DLD1 (cell line): Measurements from ENCODE around the gene CD4.

ENCODE experiments used
- in situ Hi-C: cut with HindIII; loops from 2 replicates; pipeline ENCODE4 v1.10.0; 2017; ENCODE audit warnings: low sequenced_read_pairs

Gene CD4

DNA sequence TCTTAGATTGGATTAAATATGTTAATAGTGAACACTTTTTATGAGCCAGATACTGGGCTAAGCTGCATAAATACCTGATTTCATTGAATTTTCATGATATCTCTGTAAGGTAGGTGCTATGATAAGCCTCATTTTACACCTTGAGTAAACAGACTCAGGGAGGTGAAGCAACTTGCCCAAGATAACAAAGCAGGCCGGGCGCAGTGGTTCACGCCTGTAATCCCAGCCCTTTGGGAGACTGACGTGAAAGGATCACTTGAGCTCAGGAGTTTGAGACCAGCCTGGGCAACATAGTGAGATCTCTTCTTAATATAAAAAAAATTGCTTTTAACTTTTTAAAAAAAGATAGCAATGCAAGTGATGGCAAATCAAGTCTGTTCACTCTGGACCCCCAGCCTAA, 52.7 kb downstream of the CD4 start:
- in situ Hi-C loops: no loop called here

DNA sequence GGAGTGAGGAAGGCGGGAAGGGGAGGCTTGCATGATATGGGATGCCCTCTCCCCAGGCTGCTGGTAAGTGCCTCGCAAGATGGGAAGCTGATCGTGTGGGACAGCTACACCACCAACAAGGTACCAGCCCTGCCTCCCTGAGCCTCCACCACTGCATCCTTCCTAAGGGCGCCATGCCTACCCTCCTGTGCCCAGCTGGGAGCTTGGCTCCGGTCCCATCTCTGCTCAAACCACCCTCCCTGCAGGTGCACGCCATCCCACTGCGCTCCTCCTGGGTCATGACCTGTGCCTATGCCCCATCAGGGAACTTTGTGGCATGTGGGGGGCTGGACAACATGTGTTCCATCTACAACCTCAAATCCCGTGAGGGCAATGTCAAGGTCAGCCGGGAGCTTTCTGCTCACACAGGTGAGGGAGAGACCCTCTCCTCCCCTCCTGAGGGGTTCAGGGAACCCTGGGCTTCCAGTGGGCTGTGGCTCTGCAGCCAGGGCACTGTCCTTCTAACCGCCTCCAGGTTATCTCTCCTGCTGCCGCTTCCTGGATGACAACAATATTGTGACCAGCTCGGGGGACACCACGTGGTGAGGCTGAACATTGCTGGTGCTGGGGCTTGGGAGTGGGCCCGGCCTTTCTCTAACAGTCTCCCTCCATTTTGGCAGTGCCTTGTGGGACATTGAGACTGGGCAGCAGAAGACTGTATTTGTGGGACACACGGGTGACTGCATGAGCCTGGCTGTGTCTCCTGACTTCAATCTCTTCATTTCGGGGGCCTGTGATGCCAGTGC, 54.0 kb downstream of the CD4 start:
- in situ Hi-C loops: no loop called here

DNA sequence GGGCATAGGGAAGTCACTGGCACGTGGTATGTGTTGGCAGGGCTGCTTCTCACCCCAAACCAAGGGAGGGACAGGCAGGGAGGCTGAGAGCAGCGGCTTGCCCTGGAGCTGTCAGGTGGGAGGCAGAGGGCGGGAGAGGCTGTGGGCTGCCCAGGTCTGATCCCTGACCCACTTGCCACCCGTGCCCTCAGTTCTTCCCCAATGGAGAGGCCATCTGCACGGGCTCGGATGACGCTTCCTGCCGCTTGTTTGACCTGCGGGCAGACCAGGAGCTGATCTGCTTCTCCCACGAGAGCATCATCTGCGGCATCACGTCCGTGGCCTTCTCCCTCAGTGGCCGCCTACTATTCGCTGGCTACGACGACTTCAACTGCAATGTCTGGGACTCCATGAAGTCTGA, 56.1 kb downstream of the CD4 start:
- in situ Hi-C loops: no loop called here

DNA sequence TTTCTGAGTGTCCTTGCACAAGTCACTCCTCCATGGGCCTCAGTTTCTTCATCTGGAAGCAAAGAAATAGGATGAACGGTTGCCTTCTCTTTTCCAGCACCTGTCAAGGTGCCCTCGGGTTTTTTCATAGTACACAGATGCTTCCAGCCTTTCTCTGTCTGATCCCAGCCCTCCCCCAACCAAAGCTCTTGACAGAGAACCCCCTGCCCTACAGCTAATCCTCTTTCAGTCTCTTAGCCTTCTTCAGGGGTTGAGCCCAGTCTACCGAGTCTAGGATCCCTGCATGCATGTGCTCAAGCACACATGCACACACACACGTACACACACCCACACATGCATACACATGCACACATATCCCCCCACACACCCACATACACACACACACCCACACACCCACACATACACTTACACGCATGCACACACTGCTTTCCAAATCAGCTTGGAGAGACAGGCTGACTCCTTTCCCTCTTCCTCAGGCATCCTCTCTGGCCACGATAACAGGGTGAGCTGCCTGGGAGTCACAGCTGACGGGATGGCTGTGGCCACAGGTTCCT, 57.1 kb downstream of the CD4 start:
- in situ Hi-C loops: no loop called here

DNA sequence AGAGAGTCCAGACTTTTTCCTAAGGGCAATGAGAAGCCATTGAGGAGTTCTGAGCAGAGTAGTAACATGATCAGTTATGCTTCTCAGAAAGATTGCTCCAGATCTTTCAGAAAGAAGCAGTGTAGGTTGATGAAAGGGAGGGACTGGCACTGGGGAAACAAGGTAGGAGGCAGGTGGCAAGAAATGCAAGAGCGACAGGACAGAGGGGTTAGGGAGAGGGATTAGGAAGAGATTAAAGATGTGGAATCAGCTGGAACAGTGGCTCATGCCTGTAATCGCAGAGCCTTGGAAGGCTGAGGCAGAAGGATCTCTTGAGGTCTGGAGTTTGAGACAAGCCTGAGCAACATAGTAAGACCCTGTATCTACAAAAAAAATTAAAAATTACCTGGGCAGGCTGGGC, 58.3 kb downstream of the CD4 start:
- in situ Hi-C loops: no loop called here

DNA sequence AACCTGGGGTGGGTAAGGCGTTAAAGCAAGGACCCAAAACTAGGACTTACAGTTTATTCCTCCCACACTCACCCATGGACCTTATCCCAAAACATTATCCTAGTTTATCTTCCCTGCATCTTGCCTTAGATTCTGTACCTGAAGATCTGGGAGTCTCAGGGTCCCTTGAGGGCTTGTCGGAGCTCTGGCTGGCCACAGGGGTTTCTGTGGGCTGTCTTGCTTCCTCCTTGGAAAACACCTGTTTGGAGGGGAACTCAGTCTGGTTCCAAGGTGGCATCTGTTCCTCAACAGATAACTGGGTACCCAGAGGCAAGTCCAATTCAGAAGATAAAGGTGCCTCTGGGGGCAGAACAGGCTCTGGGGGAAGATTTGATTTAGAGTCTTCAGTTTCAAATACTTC, 60.1 kb downstream of the CD4 start:
- in situ Hi-C loops: no loop called here

DNA sequence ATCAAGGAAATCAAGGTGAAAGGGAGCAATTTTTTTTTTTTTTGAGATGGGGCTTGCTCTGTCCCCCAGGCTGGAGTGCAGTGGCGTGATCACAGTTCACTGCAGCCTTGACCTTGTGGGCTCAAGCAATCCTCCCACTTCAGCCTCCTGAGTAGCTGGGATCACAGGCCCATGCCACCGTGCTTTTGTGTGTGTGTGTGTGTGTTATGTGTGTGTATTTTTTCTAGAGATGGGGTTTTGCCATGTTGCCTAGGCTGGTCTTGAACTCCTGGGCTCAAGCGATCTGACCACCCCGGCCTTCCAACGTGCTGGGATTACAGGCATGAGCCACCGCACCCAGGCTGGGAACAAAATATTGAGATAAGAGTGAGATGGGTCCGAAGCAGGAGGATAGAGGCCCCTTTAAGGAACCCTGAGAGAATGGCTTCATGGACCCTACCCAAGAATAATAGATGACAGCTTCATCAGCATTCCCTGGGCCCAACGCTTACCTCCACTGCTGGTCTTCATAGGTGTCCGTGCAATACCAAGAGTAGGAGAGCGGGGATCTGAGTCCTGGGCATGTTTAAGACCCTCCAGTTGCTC, 60.7 kb downstream of the CD4 start:
- in situ Hi-C loops: no loop called here

DNA sequence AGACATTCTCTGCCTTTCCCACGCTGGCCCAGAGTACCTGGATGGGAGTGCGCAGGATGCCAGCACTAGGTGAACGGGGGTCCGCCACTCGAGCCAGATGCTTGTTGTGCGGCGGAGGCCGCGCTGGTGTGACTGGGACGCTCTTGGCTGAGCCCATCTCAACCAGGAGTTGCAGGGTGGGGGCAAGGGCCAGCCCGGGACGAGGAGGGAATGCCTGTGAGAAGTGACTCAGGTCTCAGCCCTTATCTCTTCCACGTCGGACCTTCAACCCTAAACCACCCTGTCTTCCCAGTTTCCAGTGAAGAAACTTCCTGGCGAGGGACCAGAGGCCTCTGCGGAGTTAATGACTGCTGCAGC, 61.4 kb downstream of the CD4 start:
- in situ Hi-C loops: no loop called here

DNA sequence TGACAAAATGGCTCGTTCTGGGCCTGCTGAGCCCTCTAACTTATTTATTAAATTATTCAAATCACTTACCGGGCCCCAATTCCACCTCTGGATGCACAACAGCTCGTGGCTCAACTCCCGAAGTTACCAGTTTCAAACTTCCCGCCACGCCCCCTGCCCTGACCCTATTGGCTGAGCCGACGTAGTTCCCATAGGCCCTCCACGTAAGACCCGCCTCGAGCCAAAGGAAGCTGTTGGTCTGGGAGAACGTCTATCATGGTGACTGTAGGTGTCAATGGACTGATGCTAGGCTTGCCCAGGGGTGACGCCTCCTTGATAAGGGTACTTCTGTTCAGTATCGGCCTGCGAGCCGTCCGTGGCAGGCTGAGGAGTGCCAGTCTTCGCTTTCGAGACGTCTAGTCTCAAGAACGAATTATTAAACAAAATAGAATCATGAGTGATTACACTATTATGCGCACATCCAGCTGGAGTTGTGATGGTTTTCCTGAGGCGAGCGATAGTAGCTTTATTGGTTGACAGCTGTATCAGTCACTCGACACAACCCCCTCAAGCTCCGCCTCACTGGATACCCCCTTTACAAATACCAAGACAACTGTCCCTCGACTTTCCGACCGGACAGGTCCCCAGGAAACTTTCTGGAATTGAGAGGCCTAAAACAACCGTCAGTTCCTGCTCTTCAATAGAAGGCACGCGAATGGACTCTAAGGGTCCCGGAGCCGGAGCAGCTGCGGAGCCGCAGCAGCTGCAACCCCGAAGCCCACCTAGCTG, 62.0 kb downstream of the CD4 start, which contains the start of gene CDCA3:
Gene CDCA3 (minus strand): TSS at position 134 of the 768 bp plus-strand sequence. CDS start 334 bp downstream, outside the sequence.
- in situ Hi-C loops: no loop called here

DNA sequence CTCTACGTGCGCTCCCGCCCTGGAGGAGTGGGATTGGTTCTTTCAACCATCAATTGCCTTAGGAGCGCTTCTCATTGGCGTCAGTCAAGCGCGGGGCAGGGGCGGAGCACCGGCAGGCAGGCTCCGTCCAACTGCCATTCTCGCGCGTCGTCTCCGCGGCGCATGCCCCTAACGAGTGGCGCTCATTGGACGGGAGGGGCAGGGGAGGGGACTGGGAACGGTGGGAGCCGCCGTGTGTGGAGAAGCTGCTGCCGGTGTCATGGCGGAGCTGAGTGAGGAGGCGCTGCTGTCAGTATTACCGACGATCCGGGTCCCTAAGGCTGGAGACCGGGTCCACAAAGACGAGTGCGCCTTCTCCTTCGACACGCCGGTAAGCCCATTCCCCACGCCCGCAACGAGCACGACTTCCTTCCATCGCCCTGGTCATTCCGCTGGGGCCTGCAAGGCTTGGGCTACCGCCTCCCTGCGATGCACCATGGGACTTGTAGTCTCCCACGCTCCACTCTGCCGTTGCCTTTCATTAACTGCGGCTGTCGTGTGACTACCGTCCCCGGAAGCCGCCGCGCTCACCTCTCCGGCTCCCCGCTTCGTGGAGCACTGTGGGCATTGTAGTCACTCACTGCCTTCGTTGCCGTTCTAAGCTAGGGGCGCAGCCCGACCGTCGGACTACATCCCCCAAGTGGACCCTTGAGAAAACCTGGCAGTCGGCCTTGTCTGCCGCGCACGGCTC, 62.8 kb downstream of the CD4 start, which contains the start of gene USP5:
Gene USP5 (plus strand): TSS at position 230 of the 730 bp plus-strand sequence. CDS start 30 bp downstream, at position 260.
- in situ Hi-C loops: no loop called here

DNA sequence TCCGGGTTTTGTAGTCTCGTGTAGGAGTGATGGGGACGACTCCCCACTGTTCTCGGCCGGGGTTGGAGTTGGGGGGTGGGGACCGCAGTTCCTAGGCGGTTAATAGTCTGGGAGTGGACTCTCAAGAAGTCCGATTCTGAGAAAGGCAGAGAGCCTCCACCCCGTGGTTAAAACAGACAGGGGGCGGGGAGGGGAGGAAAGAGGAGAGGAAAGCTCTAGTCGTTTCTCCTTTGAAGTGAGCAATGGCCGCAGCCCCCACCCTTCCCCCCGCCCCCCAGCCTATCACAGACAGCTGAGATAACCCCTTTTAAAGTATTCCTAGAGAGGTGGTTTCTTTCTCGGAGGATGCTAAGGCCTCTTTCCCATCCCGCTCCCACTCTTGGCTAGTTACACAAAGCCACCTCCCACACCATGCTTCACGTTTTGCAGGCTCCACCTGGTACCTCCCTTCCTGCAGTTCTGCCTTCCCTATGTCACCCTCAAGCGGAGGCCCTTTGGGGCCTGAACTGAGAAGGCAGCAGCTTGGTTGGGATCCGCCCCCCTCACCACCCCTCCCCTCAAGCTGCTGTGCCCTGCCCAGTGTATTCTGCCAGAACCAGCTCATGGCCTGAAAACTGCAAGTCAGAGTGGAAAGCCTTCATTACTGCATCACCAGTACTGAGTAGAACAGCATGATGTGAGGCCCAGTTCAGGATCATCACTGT, 63.5 kb downstream of the CD4 start:
- in situ Hi-C loops: no loop called here

DNA sequence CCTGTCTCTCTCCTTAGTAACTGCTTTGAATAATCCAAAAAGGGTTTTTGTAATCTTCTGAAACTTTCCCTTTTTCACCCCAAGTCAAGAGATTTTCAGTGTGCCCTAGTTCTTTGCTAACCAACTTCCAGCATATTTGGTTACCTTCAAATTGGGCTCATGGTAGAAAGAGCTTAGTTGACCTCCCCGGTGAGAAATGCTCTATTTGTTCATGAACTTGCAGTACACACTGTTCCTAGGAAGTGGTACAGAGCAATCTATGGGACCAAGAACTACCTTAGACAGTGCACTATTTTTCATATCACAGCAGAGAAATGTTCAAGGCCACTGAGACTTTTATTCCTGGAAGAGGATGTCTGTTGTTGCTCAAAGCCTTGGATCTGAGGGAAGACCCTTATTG, 64.3 kb downstream of the CD4 start:
- in situ Hi-C loops: no loop called here

DNA sequence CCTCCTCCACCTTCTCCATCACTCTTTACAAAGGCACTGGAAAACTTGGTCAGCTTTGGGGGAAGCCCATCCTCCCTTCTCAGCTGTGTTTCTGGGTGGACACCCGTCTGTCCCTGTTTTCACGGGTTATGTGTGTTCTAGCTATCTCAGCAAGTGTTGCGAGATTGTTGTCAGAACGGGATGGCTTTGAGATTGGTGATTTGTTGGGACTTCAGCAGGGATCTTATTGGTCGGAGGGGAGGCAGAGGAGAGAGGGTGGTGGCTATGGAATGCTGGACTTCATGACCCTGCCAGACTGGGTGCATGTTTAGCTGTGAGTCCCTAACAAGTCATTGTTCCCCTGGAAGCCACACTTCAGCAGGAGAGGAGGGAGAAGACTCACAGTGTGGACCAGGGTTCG, 64.7 kb downstream of the CD4 start:
- in situ Hi-C loops: no loop called here

DNA sequence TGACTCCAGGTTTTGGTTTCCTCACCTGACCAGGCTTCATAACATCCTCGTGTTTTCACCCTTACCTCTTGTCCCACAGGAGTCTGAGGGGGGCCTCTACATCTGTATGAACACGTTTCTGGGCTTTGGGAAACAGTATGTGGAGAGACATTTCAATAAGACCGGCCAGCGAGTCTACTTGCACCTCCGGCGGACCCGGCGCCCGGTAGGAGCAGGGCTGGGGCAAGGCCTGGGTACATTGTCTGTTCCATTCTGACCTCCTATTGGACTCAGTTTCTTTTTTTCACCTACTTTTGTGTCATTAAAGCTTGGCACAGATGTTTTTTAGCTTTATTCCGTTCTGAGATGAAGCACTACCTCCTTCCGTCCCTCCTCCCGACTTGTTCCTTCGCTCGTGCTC, 66.0 kb downstream of the CD4 start:
- in situ Hi-C loops: no loop called here

DNA sequence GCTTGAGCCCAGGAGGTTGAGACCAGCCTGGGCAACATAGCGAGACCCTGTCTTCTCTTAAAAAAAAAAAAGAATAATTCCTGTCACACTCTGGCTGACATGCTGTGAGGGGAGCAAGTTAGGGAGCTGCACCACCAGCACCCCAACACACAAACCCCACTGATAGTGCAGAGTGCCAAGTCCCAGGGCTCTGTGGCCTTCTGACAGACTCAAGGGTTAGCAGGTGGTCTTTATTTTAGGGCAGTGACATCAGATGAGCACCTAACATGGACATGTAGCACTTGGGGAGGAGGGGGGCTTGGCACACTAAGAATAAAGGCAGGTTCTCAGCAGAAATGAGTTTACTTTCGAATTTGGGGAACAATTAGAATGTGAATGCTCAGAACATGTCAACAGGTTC, 69.5 kb downstream of the CD4 start:
- in situ Hi-C loops: no loop called here

DNA sequence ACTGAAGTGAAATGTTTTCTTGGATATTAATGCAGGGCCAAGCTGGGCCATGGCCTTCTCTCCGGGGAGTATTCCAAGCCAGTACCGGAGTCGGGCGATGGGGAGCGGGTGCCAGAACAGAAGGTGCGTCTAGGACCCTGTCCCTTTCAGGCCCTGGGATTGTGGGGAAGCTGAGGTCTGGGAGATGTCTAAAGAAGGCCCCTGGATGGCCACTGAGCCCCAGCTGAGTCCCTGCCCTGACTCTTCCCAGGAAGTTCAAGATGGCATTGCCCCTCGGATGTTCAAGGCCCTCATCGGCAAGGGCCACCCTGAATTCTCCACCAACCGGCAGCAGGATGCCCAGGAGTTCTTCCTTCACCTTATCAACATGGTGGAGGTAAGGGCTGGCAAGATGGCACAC, 70.8 kb downstream of the CD4 start:
- in situ Hi-C loops: no loop called here

DNA sequence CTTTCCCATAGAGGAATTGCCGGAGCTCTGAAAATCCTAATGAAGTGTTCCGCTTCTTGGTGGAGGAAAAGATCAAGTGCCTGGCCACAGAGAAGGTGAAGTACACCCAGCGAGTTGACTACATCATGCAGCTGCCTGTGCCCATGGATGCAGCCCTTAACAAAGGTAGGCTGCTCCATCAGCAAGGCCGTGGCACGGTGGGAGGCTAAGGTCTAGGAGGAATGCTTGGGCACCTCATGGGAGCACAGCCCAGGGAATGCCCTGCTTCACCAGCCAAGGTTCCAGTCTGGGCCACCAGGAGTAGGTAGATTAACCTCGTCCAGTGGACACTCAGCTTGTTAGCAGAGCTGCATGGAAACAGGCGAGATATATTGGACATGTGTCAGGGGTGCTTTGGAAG, 71.6 kb downstream of the CD4 start:
- in situ Hi-C loops: no loop called here

DNA sequence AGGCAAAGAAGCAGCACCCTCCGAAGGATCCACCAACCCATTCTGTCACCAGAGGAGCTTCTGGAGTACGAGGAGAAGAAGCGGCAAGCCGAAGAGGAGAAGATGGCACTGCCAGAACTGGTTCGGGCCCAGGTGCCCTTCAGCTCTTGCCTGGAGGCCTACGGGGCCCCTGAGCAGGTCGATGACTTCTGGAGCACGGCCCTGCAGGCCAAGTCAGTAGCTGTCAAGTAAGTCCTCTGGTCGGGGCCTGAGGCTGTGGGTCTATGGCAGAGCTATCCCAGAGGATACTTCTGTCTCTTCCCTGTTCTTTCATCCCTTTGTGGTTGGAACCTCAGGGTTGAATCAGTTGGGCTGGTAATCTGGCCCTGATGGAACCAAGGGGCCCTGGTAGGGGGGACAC, 72.1 kb downstream of the CD4 start:
- in situ Hi-C loops: no loop called here

DNA sequence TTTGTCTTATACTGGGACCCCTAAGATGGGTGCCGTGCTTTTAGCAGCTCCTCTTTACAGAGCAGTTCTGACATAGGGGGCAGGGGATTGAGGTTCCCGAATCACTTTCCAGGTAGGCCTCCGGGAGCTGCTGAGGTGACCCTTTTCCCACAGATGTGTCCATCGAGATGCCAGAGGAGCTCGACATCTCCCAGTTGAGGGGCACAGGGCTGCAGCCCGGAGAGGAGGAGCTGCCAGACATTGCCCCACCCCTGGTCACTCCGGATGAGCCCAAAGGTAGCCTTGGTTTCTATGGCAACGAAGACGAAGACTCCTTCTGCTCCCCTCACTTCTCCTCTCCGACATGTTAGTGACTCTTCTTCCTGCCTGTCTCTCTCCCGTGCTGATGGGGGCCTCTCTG, 73.7 kb downstream of the CD4 start:
- in situ Hi-C loops: no loop called here

DNA sequence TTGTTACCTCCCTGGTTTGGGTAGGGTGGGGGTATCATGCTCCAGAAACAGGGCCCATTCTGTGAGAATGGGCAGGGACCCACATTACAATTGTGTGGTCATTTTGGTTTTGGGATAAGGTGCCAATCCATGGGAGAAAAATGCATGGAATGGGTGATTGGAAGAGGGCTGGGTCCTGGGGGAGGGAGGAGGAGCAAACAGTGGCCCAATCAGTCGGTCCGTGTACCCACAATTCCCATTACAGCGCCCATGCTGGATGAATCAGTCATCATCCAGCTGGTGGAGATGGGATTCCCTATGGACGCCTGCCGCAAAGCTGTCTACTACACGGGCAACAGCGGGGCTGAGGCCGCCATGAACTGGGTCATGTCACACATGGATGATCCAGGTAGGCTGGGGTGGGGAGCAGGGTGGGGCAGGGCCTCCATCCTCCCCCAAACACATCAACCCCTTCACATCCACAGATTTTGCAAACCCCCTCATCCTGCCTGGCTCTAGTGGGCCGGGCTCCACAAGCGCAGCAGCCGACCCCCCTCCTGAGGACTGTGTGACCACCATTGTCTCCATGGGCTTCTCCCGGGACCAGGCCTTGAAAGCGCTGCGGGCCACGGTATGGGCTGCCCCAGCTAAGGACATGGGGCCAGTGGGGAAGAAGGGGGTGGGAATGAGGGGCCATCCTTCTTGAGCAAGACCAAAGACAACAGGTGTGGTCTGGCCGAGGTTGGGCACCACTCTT, 74.4 kb downstream of the CD4 start:
- in situ Hi-C loops: no loop called here
